ENCODE results near the gene MFSD2A.

DNA sequence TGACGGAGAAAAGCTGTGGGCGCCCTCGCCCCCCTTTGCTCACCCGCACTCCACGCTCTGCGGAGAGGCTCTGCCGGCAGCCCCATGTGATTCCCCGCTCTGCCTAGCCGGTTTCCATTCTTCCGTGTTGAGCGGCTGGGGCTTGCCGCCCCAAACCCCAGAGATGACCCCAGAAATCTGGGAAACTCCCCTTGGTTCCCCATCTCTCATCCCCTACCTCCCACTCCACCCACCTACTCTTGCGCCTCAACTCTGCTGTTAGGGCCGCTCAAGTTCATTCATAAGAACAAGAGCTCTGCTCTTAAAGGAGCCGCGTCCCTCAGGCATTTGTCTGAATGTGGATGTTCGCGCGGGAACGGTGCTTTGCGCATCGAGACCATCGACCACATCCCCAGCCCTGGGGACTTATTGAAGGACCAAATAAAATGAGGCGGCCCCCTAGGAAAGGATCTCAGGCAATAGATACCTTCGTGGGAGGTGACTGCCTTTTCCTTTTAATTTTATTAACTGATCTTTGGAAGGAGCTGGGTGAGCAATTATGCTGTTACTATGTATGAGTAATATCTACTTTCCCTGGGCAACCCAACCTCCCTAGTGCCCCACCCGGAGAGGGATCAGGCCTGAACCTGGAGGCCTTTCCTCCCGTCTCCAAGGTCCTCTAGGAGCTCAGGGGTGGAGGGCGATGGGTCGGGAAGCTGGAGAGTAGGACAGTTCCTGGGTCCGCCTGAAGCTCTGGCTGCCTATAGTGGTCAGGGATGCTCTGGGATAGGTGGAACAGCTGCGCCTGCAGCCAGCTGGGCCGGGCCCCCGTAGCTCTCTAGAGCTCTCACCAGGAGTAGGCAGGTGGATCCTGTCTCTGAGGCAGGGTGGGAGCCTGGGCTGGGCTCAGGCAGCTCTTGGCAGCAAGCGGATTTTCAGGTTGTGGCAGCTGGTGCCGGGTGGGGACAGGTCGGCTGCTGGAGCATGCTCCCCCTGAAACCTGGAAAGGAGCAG, 898 bp downstream of the MFSD2A start:
- TF ChIP-seq, protein P1, sequence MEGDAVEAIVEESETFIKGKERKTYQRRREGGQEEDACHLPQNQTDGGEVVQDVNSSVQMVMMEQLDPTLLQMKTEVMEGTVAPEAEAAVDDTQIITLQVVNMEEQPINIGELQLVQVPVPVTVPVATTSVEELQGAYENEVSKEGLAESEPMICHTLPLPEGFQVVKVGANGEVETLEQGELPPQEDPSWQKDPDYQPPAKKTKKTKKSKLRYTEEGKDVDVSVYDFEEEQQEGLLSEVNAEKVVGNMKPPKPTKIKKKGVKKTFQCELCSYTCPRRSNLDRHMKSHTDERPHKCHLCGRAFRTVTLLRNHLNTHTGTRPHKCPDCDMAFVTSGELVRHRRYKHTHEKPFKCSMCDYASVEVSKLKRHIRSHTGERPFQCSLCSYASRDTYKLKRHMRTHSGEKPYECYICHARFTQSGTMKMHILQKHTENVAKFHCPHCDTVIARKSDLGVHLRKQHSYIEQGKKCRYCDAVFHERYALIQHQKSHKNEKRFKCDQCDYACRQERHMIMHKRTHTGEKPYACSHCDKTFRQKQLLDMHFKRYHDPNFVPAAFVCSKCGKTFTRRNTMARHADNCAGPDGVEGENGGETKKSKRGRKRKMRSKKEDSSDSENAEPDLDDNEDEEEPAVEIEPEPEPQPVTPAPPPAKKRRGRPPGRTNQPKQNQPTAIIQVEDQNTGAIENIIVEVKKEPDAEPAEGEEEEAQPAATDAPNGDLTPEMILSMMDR (IDR thresholded peaks at IDR 0.05), result no peak
- TF ChIP-seq POLR2AphosphoS5 (IDR thresholded peaks at IDR 0.05), result no peak

Measured in esophagus muscularis mucosa (tissue), 3 donors.